Activated CD8-positive, alpha-beta memory T cell treated with anti-CD3 and anti-CD28 coated beads, Interleukin-2, amount 50 U/mL, for 1 hour (primary cell): ENCODE measurements around the gene CENPH.
"Not testable (repeated sequence)": the region's sequence is repeated elsewhere in the genome, so short reads cannot be mapped to it uniquely, and the experiment has no call there.

Experiments used
- DNase-seq: peaks from one replicate; pipeline ENCODE4 v3.0.0-alpha.2; 2020; ENCODE audit errors: extremely low read depth

Gene CENPH

GRCh38 chr5:69189162-69190086, at the start of gene CENPH:
CENPH (plus strand) TSS chr5:69189583; CDS start chr5:69189635, 52 bp downstream.
- peak; percentile 63 for DNase-seq

GRCh38 chr5:69140239-69140638, 49.1 kb upstream of the CENPH start:
- not testable (repeated sequence) for DNase-seq

GRCh38 chr5:69140827-69141226, 48.6 kb upstream of the CENPH start:
- no peak for DNase-seq

GRCh38 chr5:69148576-69148975, 40.8 kb upstream of the CENPH start:
- DNase-seq: not testable (repeated sequence)

- DNase-seq: no peak
Observed at GRCh38 chr5:69148981-69149675, 40.3 kb upstream of the CENPH start.

GRCh38 chr5:69149676-69150010, 39.7 kb upstream of the CENPH start:
- DNase-seq: no peak

GRCh38 chr5:69152731-69153130, 36.7 kb upstream of the CENPH start:
- DNase-seq: no peak

- DNase-seq: no peak
Observed at GRCh38 chr5:69156456-69156855, 32.9 kb upstream of the CENPH start.

GRCh38 chr5:69158039-69158438, 31.3 kb upstream of the CENPH start:
- no peak for DNase-seq

GRCh38 chr5:69160651-69161050, 28.7 kb upstream of the CENPH start:
- DNase-seq: no peak

GRCh38 chr5:69166686-69167492, 22.5 kb upstream of the CENPH start, which contains the start of gene CCNB1:
CCNB1 (plus strand) TSS chr5:69167150; CDS start chr5:69167263, 113 bp downstream.
- DNase-seq: peak; percentile 83

GRCh38 chr5:69167493-69167855, 21.9 kb upstream of the CENPH start:
- no peak for DNase-seq

GRCh38 chr5:69167929-69168328, 21.5 kb upstream of the CENPH start:
- no peak for DNase-seq

GRCh38 chr5:69170495-69170894, 18.9 kb upstream of the CENPH start:
- DNase-seq: no peak

- no peak for DNase-seq
Observed at GRCh38 chr5:69170969-69171368, 18.4 kb upstream of the CENPH start.

- not testable (repeated sequence) for DNase-seq
Observed at GRCh38 chr5:69181659-69182293, 7.6 kb upstream of the CENPH start.

- no peak for DNase-seq
Observed at GRCh38 chr5:69184621-69185020, 4.8 kb upstream of the CENPH start.

- DNase-seq: no peak
Observed at GRCh38 chr5:69187342-69187741, 2.0 kb upstream of the CENPH start.

GRCh38 chr5:69188811-69189161, 597 bp upstream of the CENPH start:
- DNase-seq: no peak

- no peak for DNase-seq
Observed at GRCh38 chr5:69202497-69202896, 13.1 kb downstream of the CENPH start.

GRCh38 chr5:69206528-69207190, 17.3 kb downstream of the CENPH start:
- DNase-seq: no peak
